Stimulated activated CD4-positive, alpha-beta T cell treated with anti-CD3 and anti-CD28 coated beads, Interleukin-1b, Interleukin-23, amount 100 ng/mL, for 4 hours (primary cell): Measurements from ENCODE around the gene LARP1.
"Not testable (repeated sequence)": the region's sequence is repeated elsewhere in the genome, so short reads cannot be mapped to it uniquely, and the experiment has no call there.

Experiments
- DNase-seq, 2 donors: peaks; one replicate each; pipeline ENCODE4 v3.0.0-alpha.2; 2020; ENCODE audit warnings: low read depth in 2 of 2

The LARP1 gene

DNA sequence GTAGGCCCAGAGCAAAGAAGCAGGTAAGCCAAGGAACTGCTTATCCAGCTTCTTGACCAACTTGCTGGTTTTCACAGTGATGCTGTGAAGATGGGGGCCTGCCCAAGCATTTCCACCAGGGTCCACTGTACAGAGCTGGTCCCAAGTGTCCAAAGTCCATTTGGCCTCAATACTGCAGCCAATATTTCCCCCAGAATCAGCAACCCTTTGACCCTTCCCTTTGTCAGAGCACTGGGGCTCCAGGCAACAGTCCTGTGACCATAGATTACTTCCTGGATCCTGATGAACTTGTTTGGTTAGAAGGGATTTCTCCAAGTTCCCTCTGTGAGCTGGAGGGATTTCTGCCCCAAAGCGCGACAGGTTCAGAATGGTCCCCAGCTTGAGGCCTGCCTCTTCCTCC is 68.9 kb downstream of the LARP1 start:
- DNase-seq: no peak

GRCh38 chr5:154829181-154829588 is 74.0 kb downstream of the LARP1 start:
- no peak for DNase-seq

GRCh38 chr5:154829589-154830218 is 74.5 kb downstream of the LARP1 start:
- DNase-seq: no peak

GRCh38 chr5:154830219-154830595 is 75.0 kb downstream of the LARP1 start:
- no peak for DNase-seq

DNA sequence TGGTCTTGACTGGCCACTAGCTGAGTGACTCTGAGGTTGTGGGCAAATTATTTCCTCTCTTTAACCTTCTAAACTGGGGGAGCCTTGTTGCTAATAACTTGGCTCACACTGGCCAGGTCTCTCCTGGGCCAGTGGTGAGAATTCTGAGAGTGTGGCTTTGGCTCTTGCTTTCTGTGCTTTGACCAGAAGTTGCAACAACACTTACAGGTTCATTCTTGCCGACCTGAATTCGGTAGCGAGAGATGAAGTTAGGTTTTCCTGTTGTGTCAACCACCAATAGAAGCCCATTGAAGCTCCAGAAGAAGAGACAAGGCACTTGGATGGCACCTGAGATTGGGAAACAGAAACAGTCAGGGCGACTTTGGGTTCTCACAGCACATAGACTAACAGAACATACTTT is 75.4 kb downstream of the LARP1 start:
- DNase-seq: no peak

- no peak for DNase-seq
These were observed 76.3 kb downstream of the LARP1 start for GRCh38 chr5:154831451-154831850.

DNA sequence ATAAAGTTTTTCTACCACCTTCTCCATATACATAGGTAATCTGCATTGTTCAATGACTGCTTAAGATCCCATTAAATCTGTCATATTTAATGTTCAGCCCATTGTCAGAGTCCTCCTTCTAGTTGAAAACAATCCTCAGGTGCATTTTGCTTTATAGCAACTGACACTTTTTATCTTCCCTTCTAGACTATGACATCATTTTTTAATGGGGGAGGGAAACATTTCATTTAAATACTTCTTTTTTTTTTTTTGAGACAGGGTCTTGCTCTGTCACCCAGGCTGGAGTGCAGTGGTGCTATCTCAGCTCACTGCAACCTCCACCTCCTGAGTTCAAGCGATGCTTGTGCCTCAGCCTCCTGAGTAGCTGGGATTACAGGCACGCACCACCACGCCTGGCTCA is 77.6 kb downstream of the LARP1 start:
- DNase-seq: not testable (repeated sequence)

- no peak for DNase-seq
These were observed 78.9 kb downstream of the LARP1 start for GRCh38 chr5:154834053-154834452.

GRCh38 chr5:154835701-154836052 is 80.5 kb downstream of the LARP1 start:
- DNase-seq: not testable (repeated sequence)

DNA sequence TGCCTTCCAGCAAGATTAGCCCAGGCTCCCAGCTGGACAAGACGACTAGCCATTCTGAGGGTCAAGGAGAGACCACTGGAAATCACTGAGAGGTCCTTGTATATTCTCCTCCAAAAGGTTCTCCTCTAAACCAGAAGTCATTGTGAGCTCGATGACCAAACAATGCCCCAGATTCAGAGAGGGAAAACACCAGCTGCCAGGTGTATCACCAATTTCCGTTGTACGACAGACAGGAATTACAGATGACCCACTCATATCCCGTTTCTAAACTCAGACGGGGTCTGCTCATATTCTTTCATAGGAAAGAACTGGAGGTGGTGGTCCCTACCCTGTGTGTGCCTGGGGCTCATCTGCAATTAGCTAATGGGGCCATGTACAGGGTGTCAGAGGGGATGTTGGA is 81.0 kb downstream of the LARP1 start:
- DNase-seq: no peak

DNA sequence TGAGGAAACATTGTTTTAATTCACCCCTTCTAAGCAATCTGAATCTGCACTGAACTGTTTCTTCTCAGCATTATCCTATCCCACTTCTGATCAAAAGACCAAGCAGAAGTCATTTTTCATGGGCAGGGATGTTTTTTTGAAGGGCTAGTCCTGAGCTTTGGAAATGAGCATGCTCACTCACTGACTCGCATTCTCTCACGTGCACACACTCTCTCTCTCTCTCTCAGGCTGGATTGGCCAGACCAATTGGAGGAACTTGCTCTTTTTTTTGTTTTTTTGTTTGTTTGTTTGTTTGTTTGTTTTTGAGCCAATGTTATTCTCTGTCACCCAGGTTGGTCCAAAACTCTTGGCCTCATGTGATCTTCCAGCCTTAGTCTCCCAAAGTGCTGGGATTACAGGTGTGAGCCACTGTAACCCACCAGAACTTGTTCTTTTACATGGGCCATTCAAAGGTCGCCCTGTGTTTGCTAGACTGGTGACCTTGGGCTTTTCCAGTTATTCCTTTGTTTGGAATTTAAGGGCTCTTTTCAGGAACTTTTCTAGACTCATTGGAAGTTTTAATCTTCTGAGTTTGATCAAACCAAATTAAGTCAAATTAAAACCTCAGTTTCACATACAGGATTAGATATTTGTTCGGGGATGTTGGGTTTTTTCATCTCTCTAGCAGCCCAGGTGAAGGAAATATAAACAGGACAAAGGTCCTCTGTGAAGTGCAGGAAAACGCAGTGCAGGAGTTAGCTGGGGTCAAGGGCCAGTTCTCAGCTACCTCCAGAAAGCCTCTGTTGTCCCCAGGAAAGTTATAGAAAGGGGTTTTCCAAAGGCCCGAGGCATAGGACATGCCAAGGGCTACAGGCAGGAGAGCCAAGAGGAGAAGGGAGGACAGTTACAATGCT is 82.1 kb downstream of the LARP1 start:
- no peak for DNase-seq

DNA sequence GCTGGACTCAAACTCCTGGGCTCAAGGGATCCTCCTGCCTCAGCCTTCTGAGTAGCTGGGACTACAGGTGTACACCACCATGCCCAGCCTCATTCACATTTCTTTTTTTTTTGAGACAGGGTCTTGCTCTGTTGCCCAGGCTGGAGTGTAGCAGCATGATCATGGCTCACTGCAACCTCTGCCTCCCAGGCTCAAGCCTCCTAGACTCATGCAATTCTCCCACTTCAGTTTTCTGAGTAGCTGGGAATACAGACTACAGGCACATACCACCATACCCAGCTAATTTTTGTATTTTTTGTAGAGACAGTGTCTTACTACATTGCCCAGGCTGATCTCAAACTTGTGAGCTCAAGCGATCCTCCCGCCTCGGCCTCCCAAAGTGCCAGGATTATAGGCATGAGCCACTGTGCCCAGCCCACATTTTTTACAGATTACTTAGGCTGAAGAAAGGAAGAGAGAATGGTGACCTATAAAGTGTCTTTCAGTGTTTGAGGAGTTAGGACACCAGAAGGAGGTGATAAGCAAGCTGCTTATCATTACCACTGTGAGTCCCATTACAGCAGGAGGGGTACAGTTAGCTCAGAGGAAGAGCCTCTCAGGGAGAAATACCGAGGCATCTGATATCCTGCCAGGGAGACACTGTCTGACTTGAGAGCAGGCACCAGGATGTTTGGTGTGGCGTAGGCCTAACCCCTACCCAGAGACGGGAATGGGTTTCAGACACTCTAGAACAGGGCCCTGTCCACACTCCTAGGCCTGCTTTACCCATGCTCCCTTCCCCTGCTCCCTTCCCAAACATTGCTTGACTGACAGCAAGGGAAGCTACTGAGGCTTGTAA is 85.5 kb downstream of the LARP1 start:
- no peak for DNase-seq

DNA sequence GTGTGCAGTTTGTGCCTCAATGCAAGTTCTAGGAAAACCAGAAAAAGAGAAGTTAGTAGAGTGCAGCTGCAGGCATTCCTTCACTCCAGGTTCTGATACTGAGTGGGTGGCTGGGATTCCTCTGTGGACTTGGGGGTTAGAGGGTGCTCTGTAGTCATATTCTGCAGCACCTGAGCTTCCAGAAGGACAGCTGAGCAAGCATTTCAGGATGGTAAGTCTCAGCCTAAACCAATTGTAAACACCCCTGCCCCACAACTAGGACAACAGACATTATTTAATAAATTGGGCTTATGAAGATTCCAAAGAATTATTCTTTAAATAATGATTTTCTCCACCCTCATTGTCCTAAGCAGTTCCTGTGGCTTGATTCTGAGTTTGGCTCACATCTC is 86.1 kb downstream of the LARP1 start:
- DNase-seq: no peak

DNA sequence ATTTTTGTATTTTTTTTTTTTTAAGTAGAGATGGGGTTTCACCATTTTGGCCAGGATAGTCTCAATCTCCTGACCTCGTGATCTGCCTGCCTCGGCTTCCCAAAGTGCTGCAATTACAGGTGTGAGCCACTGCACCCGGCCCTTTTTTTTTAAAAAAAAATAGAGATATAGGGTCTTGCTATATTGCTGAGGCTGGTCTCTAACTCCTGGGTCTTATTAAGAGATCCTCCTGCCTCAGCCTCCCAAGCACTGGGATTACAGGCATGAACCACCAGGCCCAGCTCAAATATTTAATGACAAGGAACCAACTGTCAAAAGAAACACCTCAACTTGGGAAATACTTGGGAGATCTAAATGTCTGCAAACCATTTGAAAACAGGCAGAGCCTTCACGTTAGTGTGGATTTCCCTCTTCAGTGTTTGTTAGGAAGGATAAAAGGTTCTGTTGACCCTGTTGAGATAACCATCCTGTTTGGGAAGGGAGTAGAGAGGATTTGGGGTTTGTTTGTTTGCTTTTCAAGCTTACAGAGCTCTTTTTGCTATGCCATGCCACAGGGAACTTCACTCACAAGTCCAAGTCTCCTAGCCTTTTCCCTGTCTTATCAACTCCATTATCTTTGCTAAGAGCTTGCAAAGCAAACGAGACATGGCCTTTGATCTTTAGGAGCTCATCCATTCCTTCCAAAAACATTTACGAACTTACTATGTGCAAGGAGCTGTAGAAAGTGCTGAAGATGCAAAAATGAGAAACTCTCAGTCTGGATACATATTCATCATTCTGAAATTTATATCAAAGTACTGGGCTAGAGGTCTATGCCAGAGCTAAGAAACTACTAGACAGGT is 87.7 kb downstream of the LARP1 start:
- no peak for DNase-seq

DNA sequence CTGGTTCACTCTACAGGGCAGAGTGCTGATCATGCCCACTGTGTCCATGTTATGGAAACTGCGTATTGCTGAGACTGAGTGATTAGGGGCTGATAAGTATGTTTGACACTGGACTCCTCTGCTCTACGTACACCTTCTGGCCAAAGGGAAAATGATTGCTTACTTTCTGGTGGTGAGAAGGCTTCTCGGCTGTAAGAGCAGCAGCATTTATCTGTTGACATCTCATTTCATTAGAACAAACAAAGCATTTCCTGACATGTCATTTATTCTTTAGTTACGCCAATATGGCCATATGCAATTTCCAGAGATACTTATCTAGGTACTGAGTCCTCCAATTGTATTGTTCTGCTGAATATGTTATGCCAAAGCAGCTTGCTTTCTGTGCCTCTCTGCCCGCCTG is 89.6 kb downstream of the LARP1 start:
- no peak for DNase-seq

GRCh38 chr5:154849264-154849785 is 94.1 kb downstream of the LARP1 start:
- DNase-seq: no peak

- no peak for DNase-seq
These were observed 94.6 kb downstream of the LARP1 start for GRCh38 chr5:154849791-154850201.

GRCh38 chr5:154850255-154851062 is 95.3 kb downstream of the LARP1 start, which contains the start of gene FAXDC2:
Gene FAXDC2, minus strand, starts transcription at chr5:154850603. Its CDS starts 12,425 bp downstream, at chr5:154838178.
- no peak for DNase-seq

GRCh38 chr5:154851351-154851750 is 96.2 kb downstream of the LARP1 start:
- DNase-seq: no peak

DNA sequence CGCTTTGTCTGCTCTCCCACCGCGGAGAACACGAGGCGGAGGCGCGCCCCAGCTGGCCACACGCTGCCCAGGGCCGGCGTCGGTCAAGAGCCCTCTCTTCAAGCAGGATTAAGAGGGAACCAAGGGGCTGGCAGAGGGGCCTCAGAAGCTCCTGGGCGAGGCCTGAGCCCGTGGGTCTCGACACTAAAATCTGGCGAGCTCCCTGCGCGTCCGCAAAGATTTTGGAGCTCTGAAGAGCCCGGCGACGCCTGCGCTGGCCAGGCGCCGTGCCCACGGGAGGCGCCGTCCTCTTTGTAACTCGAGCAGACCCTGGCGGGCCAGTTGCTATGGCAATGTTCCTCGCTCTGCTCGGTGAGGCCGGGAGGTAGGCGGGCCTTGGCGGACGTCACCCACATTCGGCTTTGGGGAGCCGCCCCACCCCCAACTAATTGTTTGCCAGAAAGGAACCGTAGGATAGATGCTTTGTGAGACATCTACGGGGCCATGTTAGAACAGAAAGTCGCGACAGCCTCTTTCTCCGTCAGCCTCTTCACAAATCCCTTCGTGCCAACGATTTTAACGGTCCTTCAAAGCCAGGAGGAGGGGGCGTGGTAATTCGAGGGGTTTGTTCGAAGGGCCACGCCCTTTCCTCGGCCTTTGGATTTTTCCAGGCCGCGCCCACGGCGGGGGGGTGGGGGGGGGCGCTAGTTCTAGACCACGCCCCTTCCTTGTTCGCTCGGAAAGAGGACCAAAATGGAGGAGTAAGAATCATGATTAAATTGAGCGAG is 102.5 kb downstream of the LARP1 start:
- DNase-seq: peak; percentile 67 to 69
